Activated CD8-positive, alpha-beta memory T cell treated with anti-CD3 and anti-CD28 coated beads for 36 hours (primary cell): ENCODE measurements around the gene TBL2. TPM values are rescaled to one million over a fixed set of nuclear protein-coding genes. Genes with fewer than 3 reads are reported as not detected.
"Not testable (repeated sequence)": the region's sequence is repeated elsewhere in the genome, so short reads cannot be mapped to it uniquely, and the experiment has no call there.

ENCODE experiments used
- CTCF ChIA-PET: fragments of 350-600 bp; sonication (Branson Sonifier 250); formaldehyde crosslinking; loops from one replicate; lab custom pipeline; 2021; ENCODE audit warnings: antibody characterized with exemption; lab: Charles Lee
- POLR2A ChIA-PET: fragments of 350-600 bp; sonication (Branson Sonifier 250); formaldehyde crosslinking; loops from one replicate; lab custom pipeline; 2021; ENCODE audit warnings: antibody characterized with exemption; lab: Charles Lee
- total RNA-seq, 2 experiments: library from RNA; stranded (reverse); gene quantifications; one replicate each; pipeline ENCODE4 v1.2.3, GENCODE V29; 2021

The TBL2 gene, protein sequence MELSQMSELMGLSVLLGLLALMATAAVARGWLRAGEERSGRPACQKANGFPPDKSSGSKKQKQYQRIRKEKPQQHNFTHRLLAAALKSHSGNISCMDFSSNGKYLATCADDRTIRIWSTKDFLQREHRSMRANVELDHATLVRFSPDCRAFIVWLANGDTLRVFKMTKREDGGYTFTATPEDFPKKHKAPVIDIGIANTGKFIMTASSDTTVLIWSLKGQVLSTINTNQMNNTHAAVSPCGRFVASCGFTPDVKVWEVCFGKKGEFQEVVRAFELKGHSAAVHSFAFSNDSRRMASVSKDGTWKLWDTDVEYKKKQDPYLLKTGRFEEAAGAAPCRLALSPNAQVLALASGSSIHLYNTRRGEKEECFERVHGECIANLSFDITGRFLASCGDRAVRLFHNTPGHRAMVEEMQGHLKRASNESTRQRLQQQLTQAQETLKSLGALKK
- 10 to 100 TPM; 36.3 to 37.8 TPM for total RNA-seq

DNA sequence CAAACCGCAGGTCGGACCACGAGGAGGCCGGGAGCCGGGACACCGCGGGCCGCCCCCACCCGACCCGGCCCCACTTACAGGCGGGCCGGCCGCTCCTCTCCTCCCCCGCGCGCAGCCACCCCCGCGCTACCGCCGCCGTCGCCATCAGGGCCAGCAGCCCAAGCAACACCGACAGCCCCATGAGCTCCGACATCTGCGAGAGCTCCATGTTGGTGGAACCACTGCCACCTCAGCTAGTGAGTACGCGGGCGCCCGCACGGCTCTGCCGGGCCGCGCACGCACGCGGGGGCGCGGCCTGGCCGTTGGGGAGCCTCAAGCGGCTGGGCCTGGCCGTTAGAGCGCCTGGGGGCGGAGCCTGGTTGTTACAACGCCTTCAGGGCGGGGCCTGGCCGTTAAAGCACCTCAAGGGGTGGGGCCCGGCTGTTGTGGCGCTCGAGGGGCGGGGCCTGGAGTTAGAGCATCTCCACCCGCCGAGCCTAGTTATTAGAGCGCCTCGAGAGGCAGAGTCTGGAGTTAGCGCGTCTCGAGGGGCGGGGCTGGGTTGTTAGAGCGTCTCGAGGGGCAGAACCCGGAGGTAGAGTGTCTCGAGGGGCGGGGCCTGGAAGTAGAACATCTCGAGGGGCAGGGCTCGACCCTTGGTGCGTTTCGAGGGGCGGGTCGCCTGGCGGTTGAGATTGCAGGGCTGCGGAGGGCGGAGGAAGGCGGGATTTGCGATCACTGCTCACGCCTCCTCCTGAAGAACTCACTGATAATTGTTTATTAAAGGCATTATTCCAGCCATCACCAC is at the start of gene TBL2:
Gene TBL2, minus strand, starts transcription at position 238 of the 787 bp plus-strand sequence. Its CDS starts 30 bp downstream, at position 208.
- ChIA-PET POLR2A (interaction anchor here (0.5 to 1.3 kb wide), 7 partner anchors 18 to 154 kb away, joined by 3 to 15 read pairs (median 4); partner anchors contain the start of gene BAZ1B), CTCF (no interaction called here)

DNA sequence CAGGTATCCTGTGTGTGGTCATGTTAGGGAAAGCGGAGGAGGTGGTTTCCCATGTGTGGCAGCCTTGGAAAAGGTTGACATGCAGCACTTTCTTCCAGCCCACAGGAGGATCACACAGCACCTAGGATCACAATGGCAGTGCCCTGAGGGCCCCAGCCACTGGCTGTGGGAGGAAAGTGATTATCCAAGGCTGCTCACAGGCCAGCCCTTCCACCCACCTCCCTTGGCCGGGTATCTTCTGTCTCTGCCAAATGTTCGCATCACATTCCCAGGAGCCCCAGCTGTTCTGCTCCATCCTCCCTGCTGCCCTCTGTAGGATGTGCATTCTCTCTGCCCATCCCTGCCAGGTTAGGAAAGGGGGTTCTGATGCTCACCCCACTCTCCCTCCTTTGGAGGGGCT is 48.4 kb upstream of the TBL2 start:
- ChIA-PET POLR2A (no interaction called here), CTCF (interaction anchor here (0.6 to 2.1 kb wide), 2 partner anchors 20 kb away, joined by 3 to 5 read pairs; no protein-coding TSS in a partner anchor)

DNA sequence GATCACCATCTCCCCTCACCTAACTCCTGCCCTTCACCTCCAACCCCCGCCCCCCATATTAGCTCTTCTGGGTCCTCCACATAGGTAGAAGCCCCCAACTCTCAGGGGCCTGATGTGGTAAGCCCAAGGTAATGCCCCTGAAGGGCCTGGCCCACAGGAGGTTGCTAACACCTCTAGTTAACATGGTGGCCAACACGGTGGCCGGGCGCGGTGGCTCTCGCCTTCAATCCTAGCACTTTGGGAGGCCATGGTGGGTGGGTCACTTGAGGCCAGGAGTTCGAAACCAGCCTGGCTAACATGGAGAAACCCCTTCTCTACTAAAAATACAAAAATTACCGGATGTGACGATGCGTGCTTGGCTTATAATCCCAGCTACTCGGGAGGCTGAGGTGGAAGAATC is 46.9 kb upstream of the TBL2 start:
- CTCF ChIA-PET, result interaction anchor here (0.5 to 2.1 kb wide), 2 partner anchors 19 to 355 kb away, joined by 3 to 5 read pairs; no protein-coding TSS in a partner anchor
- POLR2A ChIA-PET, result no interaction called here

DNA sequence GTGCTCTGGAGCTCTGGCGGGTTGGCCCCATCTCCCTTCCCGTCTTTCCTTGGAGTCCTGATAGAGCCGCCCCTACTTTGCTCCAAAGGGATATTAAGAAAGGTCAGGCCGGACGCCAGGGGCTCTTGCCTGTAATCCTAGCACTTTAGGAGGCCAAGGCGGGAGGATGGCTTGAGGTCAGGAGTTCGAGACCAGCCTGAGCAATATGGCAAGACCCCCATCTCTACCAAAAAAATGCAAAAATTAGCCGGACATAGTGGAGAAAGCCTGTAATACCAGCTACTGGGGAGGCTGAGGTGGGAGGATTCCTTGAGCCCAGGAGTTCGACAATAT is 46.3 kb upstream of the TBL2 start:
- ChIA-PET CTCF (interaction anchor here (0.5 to 2.1 kb wide), 2 partner anchors 18 to 356 kb away, joined by 3 to 5 read pairs; no protein-coding TSS in a partner anchor), POLR2A (no interaction called here)

DNA sequence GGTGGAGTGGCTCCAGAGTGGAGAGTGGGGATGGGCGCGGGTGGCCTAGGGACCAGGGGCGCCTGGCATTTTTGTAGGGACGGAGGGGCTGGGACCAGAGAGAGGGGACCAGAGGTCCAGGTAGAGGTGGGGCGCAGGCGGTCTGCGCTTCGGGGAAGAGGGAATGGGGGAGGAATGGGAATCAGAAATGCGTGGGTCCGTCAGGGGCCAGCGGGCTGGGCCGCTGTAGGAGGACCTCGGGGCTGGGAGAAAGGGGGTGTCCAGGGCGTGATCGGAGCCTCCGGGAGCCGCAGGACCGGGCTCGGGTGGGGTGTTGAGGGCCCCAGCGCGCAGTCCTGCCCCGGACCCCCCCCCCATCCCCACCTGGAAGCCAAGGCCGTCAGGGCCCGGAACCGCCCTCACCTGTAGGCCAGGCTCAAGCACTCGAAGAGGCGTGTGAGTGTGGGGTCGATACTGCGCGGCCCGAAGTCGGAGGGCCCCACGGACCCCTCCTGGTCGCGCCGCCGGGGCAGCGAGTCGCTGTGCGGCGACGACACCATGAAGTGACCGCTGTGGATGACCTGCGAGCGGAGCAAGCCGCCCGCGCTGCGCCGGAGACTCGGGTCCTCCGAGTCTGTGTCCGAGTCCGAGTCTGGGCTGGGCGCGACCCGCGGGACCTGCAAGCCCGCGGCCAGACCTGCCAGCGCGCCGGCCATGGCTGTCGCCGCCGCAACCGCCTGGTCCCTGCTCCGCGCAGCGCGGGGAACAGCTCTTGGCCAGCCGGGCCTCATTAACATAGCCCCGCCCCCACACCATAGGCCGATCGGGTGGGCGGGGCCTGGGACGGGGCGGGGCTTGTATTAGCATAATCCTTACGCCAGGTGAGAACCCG is 45.7 kb upstream of the TBL2 start, which contains the start of gene MLXIPL:
Gene MLXIPL, minus strand, starts transcription at position 725 of the 871 bp plus-strand sequence. Its CDS starts 30 bp downstream, at position 695.
- CTCF ChIA-PET, result no interaction called here
- POLR2A ChIA-PET, result interaction anchor here (0.5 kb wide), 1 partner anchor 14 kb away, joined by 3 read pairs; no protein-coding TSS in a partner anchor

DNA sequence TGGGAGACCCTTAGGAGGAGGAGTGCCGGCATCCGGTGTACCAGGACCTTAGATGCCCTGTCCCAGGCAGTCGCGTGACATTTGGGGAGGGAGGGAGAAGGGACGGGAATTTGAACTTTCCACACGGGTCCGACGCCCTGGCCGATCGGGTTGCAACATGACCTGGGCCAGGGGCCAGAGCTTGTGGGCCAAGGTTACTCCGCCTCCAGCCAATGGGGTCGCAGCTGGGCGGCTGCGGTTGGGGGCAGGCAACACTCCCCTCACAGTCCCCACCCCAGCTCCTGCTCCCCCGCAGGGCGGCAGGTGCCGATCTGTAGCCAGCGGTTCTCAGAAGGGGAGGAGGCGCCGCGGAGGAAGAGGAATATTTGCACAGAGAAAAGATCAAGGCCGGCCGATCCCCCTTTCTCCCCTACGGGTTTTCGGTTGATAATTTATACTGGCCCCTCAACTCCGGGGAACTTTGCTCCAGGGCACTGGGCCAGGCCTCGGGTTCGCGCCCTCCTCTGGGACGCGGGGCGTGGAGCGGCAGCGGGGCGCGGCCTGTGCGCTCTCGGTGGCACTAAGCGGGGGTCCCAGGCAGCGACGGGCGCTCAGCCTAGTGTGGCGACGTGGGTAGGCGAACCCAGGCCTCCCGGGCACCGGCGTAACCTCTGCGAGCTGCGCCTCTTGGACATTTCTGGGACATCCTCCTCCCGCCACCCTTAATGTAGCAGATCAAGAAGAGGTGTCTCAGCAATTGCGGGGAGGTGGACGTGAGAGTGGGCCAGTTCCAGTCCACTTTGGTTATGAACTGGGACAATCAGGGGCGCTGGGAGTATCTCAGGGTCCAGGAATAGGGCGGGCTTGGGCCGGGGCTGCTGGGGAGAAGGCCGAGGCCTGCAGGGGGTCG is 44.8 kb upstream of the TBL2 start:
- ChIA-PET POLR2A (no interaction called here), CTCF (no interaction called here)

DNA sequence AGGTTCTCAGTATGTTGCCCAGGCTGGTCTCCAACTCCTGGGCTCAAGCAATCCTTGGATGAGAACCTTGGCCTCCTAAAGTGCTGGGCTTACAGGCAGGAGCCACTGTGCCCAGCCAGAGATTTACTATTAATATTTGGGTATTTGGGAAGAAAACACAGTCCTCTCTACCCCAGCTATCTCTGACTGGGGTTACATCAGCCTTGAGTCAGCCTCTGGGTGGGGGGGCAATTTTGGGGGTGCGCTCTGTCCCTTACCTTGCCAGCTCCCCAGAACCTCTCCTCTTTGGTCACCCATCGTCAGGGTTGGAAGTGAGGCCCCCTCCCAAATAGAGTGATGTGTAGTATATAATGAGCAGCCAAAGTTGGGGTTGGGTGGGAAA is 44.1 kb upstream of the TBL2 start:
- ChIA-PET CTCF (interaction anchor here (0.7 kb wide), 1 partner anchor 596 kb away, joined by 3 read pairs; no protein-coding TSS in a partner anchor), POLR2A (no interaction called here)

DNA sequence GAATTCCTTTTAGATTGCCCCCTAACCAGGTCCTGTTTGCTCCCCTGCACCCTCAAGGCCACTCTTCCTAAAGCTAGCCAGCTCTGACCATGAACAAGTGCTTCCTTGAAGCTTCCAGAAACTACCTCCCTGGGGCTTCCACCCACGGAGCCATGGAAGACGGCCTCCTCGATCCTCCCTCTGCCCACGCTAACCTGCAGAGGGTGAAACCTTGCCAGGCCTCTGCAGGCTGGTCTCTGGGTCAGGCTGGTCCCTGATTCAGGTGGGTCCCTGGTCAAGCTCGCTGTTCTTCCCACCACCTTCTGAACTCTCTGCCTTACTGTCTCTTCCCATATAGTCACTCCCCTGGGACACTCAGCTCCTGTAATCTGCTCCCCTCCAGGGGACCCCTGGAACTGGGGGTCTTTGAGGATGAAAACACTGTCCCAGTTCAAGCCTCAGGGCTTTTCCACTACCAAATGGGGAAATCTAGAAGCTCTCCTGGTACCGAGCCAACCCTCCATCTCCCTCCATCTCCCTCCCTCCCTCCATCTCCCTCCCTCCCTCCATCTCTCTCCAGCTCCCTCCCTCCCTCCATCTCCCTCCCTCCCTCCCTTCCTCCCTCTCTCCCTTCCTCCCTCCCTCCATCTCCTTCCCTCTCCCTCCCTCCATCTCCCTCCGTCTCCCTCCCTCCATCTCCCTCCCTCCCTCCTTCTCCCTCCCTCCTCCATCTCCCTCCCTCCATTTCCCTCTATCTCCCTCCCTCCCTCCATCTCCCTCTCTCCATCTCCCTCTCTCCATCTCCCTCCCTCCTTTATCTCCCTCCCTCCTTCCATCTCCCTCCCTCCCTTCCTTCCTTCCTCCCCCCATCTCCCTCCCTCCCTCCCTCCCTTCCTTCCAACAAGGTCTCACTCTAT is 43.0 kb upstream of the TBL2 start:
- ChIA-PET POLR2A (no interaction called here), CTCF (interaction anchor here (0.7 to 1.6 kb wide), 2 partner anchors 14 to 597 kb away, joined by 3 to 6 read pairs; no protein-coding TSS in a partner anchor)

DNA sequence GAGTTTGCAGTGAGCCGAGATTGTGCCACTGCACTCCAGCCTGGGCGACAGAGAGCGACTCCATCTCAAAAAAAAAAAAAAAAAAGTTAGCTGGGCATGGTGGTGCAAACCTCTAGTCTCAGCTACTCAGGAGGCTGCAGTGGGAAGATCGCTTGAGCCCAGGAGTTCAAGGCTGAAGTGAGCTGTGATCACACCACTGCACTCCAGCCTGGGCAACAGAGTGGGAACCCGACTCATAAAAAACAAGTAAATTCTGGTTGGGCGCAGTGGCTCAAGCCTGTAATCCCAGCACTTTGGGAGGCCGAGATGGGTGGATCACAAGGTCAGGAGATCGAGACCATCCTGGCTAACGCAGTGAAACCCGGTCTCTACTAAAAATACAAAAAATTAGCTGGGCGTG is 41.0 kb upstream of the TBL2 start:
- POLR2A ChIA-PET, result not testable (repeated sequence)
- CTCF ChIA-PET, result interaction anchor here (0.7 kb wide), 2 partner anchors 62 to 114 kb away, joined by 3 read pairs; partner anchors contain the start of gene BCL7B

DNA sequence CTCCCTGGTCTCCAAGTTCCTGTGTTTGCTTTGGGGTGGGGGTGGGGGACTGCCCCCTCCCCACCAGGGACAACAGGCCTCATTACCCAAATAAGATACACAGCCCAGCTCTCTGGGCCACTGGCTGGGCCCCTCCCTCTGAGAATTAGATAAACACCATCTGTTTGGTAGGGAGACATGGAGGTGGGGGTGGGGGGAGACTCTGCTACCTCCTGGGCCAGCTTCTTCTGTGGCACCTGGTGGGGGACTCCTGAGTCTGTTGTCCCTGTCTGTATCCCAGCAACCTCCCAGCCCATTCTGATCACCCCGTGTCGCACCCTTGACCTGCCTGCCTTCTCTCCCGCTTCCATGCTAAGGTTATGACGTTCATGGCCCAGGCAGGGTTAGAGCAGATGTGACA is 40.2 kb upstream of the TBL2 start:
- CTCF ChIA-PET, result interaction anchor here (0.7 to 2.1 kb wide), 3 partner anchors 12 to 114 kb away, joined by 3 to 9 read pairs (median 3); partner anchors contain the start of gene BCL7B
- POLR2A ChIA-PET, result no interaction called here

DNA sequence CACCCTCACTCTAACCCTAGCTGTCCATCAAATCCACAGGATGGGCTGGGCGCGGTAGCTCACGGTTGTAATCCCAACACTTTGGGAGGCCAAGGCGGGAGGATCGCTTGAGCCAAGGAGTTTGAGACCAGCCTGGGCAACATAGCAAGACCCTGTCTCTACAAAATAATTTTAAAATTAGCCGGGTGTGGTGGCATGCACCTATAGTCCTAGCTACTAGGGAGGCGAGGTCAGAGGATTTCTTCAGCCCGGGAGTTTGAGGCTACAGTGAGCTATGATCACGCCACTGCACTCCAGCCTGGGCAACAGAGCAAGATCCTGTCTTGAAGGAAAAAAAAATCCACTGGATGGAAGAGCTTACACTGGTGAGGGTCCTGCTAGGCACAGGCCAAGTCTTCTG is 39.1 kb upstream of the TBL2 start:
- CTCF ChIA-PET, result interaction anchor here (2.1 kb wide), 1 partner anchor 11 kb away, joined by 9 read pairs; no protein-coding TSS in a partner anchor
- POLR2A ChIA-PET, result not testable (repeated sequence)

DNA sequence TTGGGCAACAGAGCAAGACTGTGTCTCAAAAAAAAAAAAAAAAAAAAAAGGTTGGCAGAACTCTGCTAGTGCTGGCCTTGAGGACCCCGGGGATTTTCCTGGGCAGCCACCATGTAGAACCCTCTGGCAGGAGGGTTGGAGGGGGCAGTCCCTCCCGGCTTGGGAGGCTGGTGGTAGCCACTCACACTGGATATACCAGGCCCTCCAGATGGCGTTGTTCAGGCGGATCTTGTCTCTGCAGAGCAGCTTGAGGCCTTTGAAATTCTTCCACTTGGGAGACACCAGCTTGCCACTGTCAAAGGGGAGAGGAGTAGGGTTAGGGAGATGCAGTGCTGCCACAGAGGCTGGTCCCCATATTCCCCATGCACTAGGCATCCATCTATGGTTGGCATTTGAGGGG is 37.5 kb upstream of the TBL2 start:
- CTCF ChIA-PET, result interaction anchor here (0.6 to 1.8 kb wide), 3 partner anchors 9 to 319 kb away, joined by 5 to 6 read pairs (median 5); no protein-coding TSS in a partner anchor
- POLR2A ChIA-PET, result no interaction called here

DNA sequence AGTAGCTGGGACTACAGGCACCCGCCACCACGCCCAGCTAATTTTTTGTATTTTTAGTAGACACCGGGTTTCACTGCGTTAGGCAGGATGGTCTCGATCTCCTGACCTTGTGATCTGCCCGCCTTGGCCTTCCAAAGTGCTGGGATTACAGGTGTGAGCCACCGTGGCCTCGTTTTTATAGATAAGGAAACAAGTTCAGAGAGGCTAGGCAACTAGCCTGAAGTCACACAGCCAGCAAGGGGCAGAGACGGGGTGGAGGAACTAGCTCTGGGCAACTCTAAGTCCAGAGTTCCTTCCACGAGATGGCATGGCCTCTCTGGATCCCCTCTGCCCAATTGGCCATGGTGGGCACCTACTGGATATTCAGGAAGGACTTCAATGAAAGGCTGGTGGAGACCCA is 36.6 kb upstream of the TBL2 start:
- POLR2A ChIA-PET, result not testable (repeated sequence)
- CTCF ChIA-PET, result interaction anchor here (1.4 to 1.8 kb wide), 2 partner anchors 8 to 120 kb away, joined by 5 to 6 read pairs; no protein-coding TSS in a partner anchor

DNA sequence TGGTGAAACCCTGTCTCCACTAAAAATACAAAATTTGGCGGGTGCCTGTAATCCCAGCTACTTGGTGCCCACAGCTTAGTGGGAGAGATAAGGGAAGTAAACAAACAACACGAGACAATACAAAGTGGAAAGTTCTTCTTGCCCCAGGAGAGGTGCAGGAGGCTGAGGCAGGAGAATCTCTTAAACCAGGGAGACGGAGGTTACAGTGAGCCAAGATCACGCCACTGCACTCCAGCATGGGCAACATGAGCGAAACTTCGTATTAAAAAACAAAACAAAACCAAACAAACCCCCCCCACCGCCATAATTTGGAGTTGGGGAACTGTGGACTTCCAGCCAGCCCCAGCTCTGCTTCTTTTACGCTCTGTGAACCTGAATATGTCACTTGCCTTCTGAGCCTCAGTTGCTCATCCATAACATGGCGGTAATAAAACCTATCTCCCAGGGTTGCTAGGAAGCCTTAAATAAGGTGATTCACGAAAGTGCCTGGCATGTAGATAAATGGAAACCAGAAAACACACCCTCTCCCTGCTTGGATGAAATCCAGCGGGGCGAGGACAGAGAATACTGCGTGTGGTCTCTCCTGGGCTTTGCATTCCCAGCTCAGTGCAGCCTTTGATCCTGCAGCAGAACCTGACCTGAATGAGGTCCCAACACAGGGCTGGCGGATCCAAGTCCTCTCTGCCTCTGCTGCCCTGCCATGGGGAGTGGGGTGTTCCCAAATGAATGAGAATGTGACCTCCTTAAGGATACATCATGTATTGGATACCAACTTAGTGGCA is 35.8 kb upstream of the TBL2 start:
- ChIA-PET CTCF (no interaction called here), POLR2A (no interaction called here)

DNA sequence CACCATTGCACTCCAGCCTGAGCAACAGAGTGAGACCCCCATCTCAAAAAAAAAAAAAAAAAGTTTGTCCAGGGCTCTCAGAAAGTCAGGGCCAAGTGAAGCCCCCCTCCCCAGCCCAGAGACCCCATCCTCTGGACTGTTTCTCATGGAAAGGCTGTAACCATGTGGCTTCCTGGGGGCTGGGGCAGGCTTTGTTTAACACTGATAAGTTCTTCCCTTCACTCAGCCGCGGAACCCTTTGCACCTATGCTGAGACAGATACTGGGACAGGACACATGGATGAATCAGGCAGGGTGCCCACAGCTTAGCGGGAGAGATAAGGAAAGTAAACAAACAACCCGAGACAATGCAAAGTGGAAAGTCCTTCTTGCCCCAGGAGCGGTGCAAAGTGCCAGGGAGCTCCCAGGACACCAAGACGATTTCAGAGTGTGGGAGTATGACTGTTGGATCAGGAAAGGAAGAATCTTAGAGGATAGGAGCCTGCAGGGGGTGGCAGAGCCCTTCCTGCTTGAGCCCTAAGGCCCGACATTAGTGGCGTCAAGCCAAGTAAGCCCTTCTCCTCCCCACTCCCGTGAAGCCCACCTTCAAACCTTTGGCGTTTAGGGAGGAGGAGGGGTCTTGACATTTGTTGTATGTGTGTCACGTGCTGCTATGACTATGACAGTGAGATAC is 34.4 kb upstream of the TBL2 start:
- POLR2A ChIA-PET, result no interaction called here
- CTCF ChIA-PET, result interaction anchor here (2.5 kb wide), 1 partner anchor 113 kb away, joined by 8 read pairs; no protein-coding TSS in a partner anchor
